Measurements from ENCODE around the gene CTIF.

Gene CTIF

GRCh38 chr18:48828194-48828545 is 289.3 kb downstream of the CTIF start:
- Histone ChIP-seq H3F3A (ENCODE audit: insufficient read depth) (no peaks in the 10 kb centered on the region), H3K27ac (ENCODE audit: low read depth, low read length) (no peak overlapping the region), H3K36me3 (ENCODE audit: low read length) (no peaks in the 10 kb centered on the region), H3K9me2 (replicated peaks; ENCODE audit: insufficient read depth, low read length) (no peaks in the 10 kb centered on the region), H3K9me3 (ENCODE audit: insufficient read depth, low read length) (no peaks in the 10 kb centered on the region), H4K20me1 (ENCODE audit: low read depth, low read length) (no peaks in the 10 kb centered on the region), H3K4me2 (ENCODE audit: low read depth, low read length, poor library complexity, severe bottlenecking) (no peak overlapping the region), H3K27me3 (ENCODE audit: low read length) (no peaks in the 10 kb centered on the region), H3K4me3 (ENCODE audit: insufficient read depth, low read length, poor library complexity, severe bottlenecking) (no peak overlapping the region), H2AFZ (ENCODE audit: low read depth, low read length, severe bottlenecking) (no peak overlapping the region), H3K79me2 (ENCODE audit: insufficient read depth, low read length) (no peaks in the 10 kb centered on the region), H3K9ac (ENCODE audit: low read length) (no peak overlapping the region)
- TF ChIP-seq CTCF (IDR thresholded peaks at IDR 0.05; ENCODE audit: insufficient read depth, low read length, poor library complexity, severe bottlenecking) (no peak), EZH2phosphoT487 (conservative IDR thresholded peaks at IDR 0.05; ENCODE audit: low read length) (no peak)

DNA sequence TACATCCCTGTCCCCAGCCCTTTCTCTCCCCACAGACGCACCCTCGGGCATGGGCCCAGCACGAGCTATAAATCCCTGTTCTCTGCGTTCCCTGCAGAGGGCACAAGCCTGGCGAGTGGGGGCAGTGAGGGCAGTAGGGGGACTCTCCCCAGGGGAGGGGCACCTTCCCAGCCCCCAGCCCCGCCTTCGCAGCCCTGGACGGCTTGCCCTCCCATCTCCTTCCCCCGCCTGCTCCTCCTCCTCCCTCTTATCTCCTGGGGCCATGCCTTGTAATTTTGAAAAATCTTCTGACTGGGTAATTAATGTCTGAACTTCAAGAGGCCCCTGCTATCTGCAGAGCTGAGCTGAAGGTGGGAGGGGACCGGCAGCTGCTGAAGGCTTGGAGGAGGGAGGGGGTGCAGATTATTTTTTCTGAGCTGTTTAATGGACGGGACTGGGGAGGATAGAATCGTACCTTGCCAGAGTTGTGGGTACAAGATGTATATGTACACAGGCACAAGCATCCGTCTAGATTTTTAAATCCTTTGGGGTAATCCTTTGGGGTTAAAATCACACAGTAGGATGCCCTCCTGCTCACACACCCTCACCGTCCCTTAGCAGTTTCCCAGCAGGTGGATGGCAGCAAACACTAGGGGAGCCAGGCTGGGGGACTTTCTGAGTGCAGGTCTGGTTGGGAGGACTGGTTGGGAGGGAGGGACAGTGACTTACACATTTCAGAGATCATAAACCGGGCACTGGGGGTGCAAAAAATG is 290.0 kb downstream of the CTIF start:
- H3K9me3 ChIP-seq (ENCODE audit: insufficient read depth, low read length), result no peaks in the 10 kb centered on the region
- no peaks in the 10 kb centered on the region for H3F3A ChIP-seq (ENCODE audit: insufficient read depth)
- no peak overlapping the region for H2AFZ ChIP-seq (ENCODE audit: low read depth, low read length, severe bottlenecking)
- H3K36me3 ChIP-seq (ENCODE audit: low read length), result no peaks in the 10 kb centered on the region
- H4K20me1 ChIP-seq (ENCODE audit: low read depth, low read length), result no peaks in the 10 kb centered on the region
- H3K27ac ChIP-seq (ENCODE audit: low read depth, low read length), result no peak overlapping the region
- H3K27me3 ChIP-seq (ENCODE audit: low read length), result no peaks in the 10 kb centered on the region
- no peak overlapping the region for H3K9ac ChIP-seq (ENCODE audit: low read length)
- H3K4me2 ChIP-seq (ENCODE audit: low read depth, low read length, poor library complexity, severe bottlenecking), result no peak overlapping the region
- no peak overlapping the region for H3K4me3 ChIP-seq (ENCODE audit: insufficient read depth, low read length, poor library complexity, severe bottlenecking)
- no peaks in the 10 kb centered on the region for H3K9me2 ChIP-seq (replicated peaks; ENCODE audit: insufficient read depth, low read length)
- no peak for TF ChIP-seq EZH2phosphoT487 (conservative IDR thresholded peaks at IDR 0.05; ENCODE audit: low read length)
- TF ChIP-seq CTCF (IDR thresholded peaks at IDR 0.05; ENCODE audit: insufficient read depth, low read length, poor library complexity, severe bottlenecking), result no peak
- no peaks in the 10 kb centered on the region for H3K79me2 ChIP-seq (ENCODE audit: insufficient read depth, low read length)

DNA sequence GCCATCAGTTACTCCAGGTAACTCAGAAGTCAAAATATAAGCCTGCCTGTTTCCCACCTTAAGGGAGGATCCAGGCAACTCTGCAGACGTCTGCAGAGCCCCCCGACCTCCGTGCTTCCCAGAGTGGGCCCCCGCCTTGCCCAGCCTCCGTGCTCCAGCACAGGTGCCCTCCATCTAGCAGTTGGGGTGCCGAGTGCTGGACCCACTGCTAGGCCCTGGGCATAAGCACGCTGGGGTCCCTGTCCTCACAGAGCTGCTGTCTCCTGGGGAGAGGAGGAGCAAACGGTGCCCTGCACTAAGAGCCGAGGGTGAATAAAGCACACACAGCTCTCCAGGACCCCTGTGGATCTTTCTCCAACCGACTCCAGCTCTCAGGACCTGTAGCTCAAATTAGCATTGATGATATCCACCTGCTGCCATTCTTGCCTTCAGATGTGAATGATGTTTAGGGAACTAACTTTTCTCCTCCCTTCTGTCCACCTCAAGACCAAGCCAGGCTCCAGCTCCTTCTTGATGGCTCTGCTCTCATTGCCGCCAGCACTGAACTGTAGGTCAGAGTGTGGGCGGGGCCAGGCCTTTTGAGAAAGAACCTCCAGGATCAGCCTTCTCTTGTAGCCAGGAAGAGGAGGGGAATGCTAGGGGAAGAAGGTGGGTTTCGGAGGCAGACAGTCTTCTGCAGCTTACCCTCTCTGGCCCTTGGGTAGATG is 290.8 kb downstream of the CTIF start:
- no peak for TF ChIP-seq CTCF (IDR thresholded peaks at IDR 0.05; ENCODE audit: insufficient read depth, low read length, poor library complexity, severe bottlenecking)
- TF ChIP-seq EZH2phosphoT487 (conservative IDR thresholded peaks at IDR 0.05; ENCODE audit: low read length), result no peak
- Histone ChIP-seq H3K4me3 (ENCODE audit: insufficient read depth, low read length, poor library complexity, severe bottlenecking) (no peak overlapping the region), H3K9ac (ENCODE audit: low read length) (no peak overlapping the region), H2AFZ (ENCODE audit: low read depth, low read length, severe bottlenecking) (no peak overlapping the region), H3K79me2 (ENCODE audit: insufficient read depth, low read length) (no peaks in the 10 kb centered on the region), H3F3A (ENCODE audit: insufficient read depth) (no peaks in the 10 kb centered on the region), H3K36me3 (ENCODE audit: low read length) (no peaks in the 10 kb centered on the region), H3K27me3 (ENCODE audit: low read length) (no peaks in the 10 kb centered on the region), H3K9me2 (replicated peaks; ENCODE audit: insufficient read depth, low read length) (no peaks in the 10 kb centered on the region), H3K9me3 (ENCODE audit: insufficient read depth, low read length) (no peaks in the 10 kb centered on the region), H3K27ac (ENCODE audit: low read depth, low read length) (no peak overlapping the region), H3K4me2 (ENCODE audit: low read depth, low read length, poor library complexity, severe bottlenecking) (no peak overlapping the region), H4K20me1 (ENCODE audit: low read depth, low read length) (no peaks in the 10 kb centered on the region)
